Sigmoid colon (tissue), 3 donors: ENCODE data around the gene VPS51.

Experiments used
- CTCF ChIP-seq, 4 experiments: fragments of 450-650 bp in 3 of 4; fragments of 200-600 bp in 1 of 4; IDR thresholded peaks; one replicate each; pipeline ENCODE4 v1.5.1; 2016 to 2019; ENCODE audit warnings: antibody characterized with exemption in 4 of 4, mild to moderate bottlenecking in 3 of 4, moderate library complexity in 2 of 4
- POLR2A ChIP-seq, 2 donors: fragments of 450-650 bp; IDR thresholded peaks; one replicate each; pipeline ENCODE4 v1.6.1; 2016; ENCODE audit warnings: antibody characterized with exemption in 2 of 2, mild to moderate bottlenecking in 2 of 2, moderate library complexity in 2 of 2

- TF ChIP-seq CTCF (IDR thresholded peaks at IDR 0.05) (no peak), POLR2A (IDR thresholded peaks at IDR 0.05) (no peak)
Measured at GRCh38 chr11:65135633-65136145, 39.7 kb downstream of the VPS51 start.
